Stimulated activated memory B cell treated with anti-CD40 and anti-IgM and Interleukin-4, amounts not matched to agents 10 μg/mL and 1 μg/mL and 100 μg/mL, for 72 hours (primary cell): ENCODE measurements around the gene CRISPLD2.
"Not testable (repeated sequence)": the region's sequence is repeated elsewhere in the genome, so short reads cannot be mapped to it uniquely, and the experiment has no call there.

Experiments
- ATAC-seq: fragments of 150-1000 bp; cut with Tn5 transposase; 2 replicates; pipeline ENCODE4 v1.10.0; 2021
- H3K27ac Mint-ChIP-seq: one replicate; pipeline ENCODE4 v1.8.0; 2022; ENCODE audit warnings: mild to moderate bottlenecking, mixed read lengths
- H3K27me3 Mint-ChIP-seq: one replicate; pipeline ENCODE4 v1.8.0; 2022; ENCODE audit warnings: mixed read lengths
- H3K36me3 Mint-ChIP-seq: one replicate; pipeline ENCODE4 v1.8.0; 2022; ENCODE audit warnings: mixed read lengths
- H3K4me1 Mint-ChIP-seq: one replicate; pipeline ENCODE4 v1.8.0; 2022; ENCODE audit warnings: mixed read lengths
- H3K4me3 Mint-ChIP-seq: one replicate; pipeline ENCODE4 v1.8.0; 2022; ENCODE audit warnings: mild to moderate bottlenecking, moderate library complexity, mixed read lengths
- H3K9me3 Mint-ChIP-seq: one replicate; pipeline ENCODE4 v1.8.0; 2022; ENCODE audit warnings: mixed read lengths

Gene CRISPLD2

GRCh38 chr16:84868829-84869472 is 49.2 kb downstream of the CRISPLD2 start:
- Mint-ChIP-seq H3K27ac (no peak overlapping the region), H3K4me1 (no peaks in the 10 kb centered on the region), H3K9me3 (no peaks in the 10 kb centered on the region), H3K4me3 (no peak overlapping the region), H3K36me3 (no peaks in the 10 kb centered on the region), H3K27me3 (peaks cover 45% of the 10 kb centered on the region)
- ATAC-seq, result no peak

- Mint-ChIP-seq H3K27me3 (peaks cover 40% of the 10 kb centered on the region), H3K4me1 (no peaks in the 10 kb centered on the region), H3K4me3 (no peak overlapping the region), H3K9me3 (peaks cover 3% of the 10 kb centered on the region), H3K27ac (no peak overlapping the region), H3K36me3 (no peaks in the 10 kb centered on the region)
- no peak for ATAC-seq
Measured at GRCh38 chr16:84869473-84869845, 49.7 kb downstream of the CRISPLD2 start.

DNA sequence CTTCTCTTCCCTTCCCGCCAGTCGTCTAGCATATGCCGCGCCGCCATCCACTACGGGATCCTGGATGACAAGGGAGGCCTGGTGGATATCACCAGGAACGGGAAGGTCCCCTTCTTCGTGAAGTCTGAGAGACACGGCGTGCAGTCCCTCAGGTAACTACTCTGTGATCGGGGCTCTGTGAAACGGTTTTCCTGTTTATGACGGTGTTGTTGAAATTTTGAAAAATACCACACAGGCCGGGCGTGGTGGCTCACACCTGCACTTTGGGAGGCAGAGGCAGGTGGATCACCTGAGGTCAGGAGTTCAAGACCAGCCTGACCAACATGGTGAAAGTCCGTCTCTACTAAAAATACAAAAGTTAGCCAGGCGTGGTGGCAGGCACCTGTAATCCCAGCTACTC is 53.2 kb downstream of the CRISPLD2 start:
- H3K9me3 Mint-ChIP-seq, ATAC-seq, H3K27ac Mint-ChIP-seq, H3K36me3 Mint-ChIP-seq, H3K27me3 Mint-ChIP-seq, H3K4me3 Mint-ChIP-seq, H3K4me1 Mint-ChIP-seq: not testable (repeated sequence)

DNA sequence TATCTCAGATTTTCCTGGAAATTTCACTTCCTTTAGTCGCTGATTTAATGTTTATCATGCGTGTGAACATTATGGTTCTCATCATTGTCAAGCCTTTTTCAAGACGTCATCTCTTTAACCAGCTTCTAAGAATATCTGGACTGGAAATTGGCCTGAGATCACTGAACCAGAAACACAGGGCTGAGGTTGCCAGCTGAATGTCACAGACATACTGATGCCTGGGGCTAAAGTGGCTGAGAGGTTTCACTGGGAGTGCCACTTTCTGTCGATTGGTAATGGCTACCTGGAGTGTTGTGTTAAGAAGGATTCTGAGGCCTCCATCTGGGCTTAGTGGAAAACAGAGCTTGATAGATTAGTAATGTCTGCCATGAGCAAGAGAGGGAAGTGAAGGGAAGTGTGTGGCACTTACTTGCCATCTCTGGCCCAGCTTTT is 54.2 kb downstream of the CRISPLD2 start:
- Mint-ChIP-seq H3K4me3 (no peak overlapping the region), H3K27me3 (no peaks in the 10 kb centered on the region), H3K27ac (no peak overlapping the region), H3K4me1 (no peaks in the 10 kb centered on the region), H3K36me3 (no peaks in the 10 kb centered on the region), H3K9me3 (peaks cover 3% of the 10 kb centered on the region)
- ATAC-seq, result peak; percentile 14

DNA sequence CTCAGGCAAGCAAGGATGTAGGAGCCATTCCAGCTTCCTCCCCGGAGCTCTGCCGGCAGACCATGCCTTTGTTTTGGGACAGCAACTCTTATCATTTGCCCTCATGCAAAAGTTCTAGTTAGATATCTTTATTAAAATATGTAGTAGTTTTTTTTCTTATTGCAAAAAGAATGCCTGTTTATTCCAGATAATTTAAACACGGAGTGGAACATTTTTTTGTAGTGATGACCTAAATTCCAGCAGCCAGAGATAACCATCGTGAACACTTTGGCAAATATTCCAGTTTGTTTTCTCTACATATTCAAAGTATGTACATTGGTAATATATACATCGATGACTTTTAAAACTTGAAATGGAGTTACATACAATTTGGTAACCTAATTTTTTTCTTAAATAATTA is 54.8 kb downstream of the CRISPLD2 start:
- no peaks in the 10 kb centered on the region for H3K4me1 Mint-ChIP-seq
- no peak overlapping the region for H3K27ac Mint-ChIP-seq
- no peaks in the 10 kb centered on the region for H3K36me3 Mint-ChIP-seq
- H3K4me3 Mint-ChIP-seq, result no peak overlapping the region
- ATAC-seq, result no peak
- H3K27me3 Mint-ChIP-seq, result peaks cover 4% of the 10 kb centered on the region
- peaks cover 3% of the 10 kb centered on the region for H3K9me3 Mint-ChIP-seq

GRCh38 chr16:84874983-84875382 is 55.2 kb downstream of the CRISPLD2 start:
- H3K36me3 Mint-ChIP-seq, result no peaks in the 10 kb centered on the region
- H3K4me1 Mint-ChIP-seq, result no peaks in the 10 kb centered on the region
- ATAC-seq, result no peak
- H3K9me3 Mint-ChIP-seq, result peaks cover 3% of the 10 kb centered on the region
- peaks cover 8% of the 10 kb centered on the region for H3K27me3 Mint-ChIP-seq
- H3K4me3 Mint-ChIP-seq, result no peak overlapping the region
- no peak overlapping the region for H3K27ac Mint-ChIP-seq

DNA sequence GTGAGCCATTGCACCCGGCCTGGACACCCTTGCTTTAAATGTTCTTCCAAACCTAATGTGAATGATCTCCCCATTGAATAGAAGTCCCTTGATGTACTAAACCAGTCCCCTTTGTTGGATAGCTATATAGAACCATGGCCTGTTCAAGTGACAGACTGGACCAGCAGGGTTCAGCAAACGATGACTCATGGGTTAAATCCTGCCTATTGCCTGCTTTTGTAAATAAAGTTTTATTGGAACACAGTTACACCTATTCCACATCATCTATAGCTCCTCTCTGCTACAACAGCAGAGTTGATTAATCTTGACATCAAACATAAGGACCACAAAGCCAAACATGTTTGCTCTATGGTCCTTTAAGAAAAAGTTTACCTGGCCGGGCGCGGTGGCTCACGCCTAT is 56.1 kb downstream of the CRISPLD2 start:
- H3K4me1 Mint-ChIP-seq, result no peaks in the 10 kb centered on the region
- H3K4me3 Mint-ChIP-seq, result no peak overlapping the region
- H3K27ac Mint-ChIP-seq, result no peak overlapping the region
- peaks cover 3% of the 10 kb centered on the region for H3K9me3 Mint-ChIP-seq
- no peaks in the 10 kb centered on the region for H3K36me3 Mint-ChIP-seq
- peaks cover 15% of the 10 kb centered on the region for H3K27me3 Mint-ChIP-seq
- ATAC-seq, result no peak

- H3K27me3 Mint-ChIP-seq, result peaks cover 27% of the 10 kb centered on the region
- H3K9me3 Mint-ChIP-seq, result peaks cover 3% of the 10 kb centered on the region
- ATAC-seq, result no peak
- H3K4me3 Mint-ChIP-seq, result no peak overlapping the region
- H3K36me3 Mint-ChIP-seq, result no peaks in the 10 kb centered on the region
- H3K27ac Mint-ChIP-seq, result no peak overlapping the region
- no peaks in the 10 kb centered on the region for H3K4me1 Mint-ChIP-seq
Measured at GRCh38 chr16:84876873-84877606, 57.3 kb downstream of the CRISPLD2 start.

GRCh38 chr16:84878770-84879169 is 59.0 kb downstream of the CRISPLD2 start:
- Mint-ChIP-seq H3K36me3 (no peaks in the 10 kb centered on the region), H3K4me1 (no peaks in the 10 kb centered on the region), H3K9me3 (peaks cover 3% of the 10 kb centered on the region), H3K4me3 (no peak overlapping the region), H3K27me3 (peaks cover 44% of the 10 kb centered on the region), H3K27ac (no peak overlapping the region)
- ATAC-seq, result no peak

GRCh38 chr16:84879569-84880487 is 60.0 kb downstream of the CRISPLD2 start:
- H3K36me3 Mint-ChIP-seq, result no peaks in the 10 kb centered on the region
- H3K4me1 Mint-ChIP-seq, result no peaks in the 10 kb centered on the region
- no peaks in the 10 kb centered on the region for H3K9me3 Mint-ChIP-seq
- ATAC-seq, result no peak
- H3K27ac Mint-ChIP-seq, result no peak overlapping the region
- H3K4me3 Mint-ChIP-seq, result no peak overlapping the region
- H3K27me3 Mint-ChIP-seq, result peaks cover 54% of the 10 kb centered on the region

GRCh38 chr16:84881702-84882521 is 62.1 kb downstream of the CRISPLD2 start:
- Mint-ChIP-seq H3K4me1 (no peaks in the 10 kb centered on the region), H3K36me3 (no peaks in the 10 kb centered on the region), H3K4me3 (no peak overlapping the region), H3K9me3 (no peaks in the 10 kb centered on the region), H3K27ac (no peak overlapping the region), H3K27me3 (peaks cover 75% of the 10 kb centered on the region)
- no peak for ATAC-seq

DNA sequence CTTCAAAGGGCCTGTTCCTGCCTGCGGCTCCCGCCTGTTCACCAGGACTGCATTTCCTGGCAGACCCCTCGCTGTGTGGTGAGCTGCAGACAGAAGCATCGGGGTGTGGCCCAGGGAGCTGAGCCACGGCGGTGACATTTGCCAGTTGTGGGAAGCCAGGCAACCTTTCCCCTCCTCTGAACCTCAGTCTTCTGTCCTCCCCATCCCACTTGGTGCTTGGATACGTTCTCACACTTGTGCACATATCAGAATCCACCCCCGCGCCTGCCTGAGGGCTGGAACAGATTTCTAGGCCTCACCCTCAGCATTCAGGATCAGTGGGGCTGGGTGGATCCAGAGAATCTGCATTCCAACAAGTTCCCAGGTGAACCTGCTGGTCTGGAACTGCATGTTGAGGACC is 63.5 kb downstream of the CRISPLD2 start:
- Mint-ChIP-seq H3K4me1 (no peaks in the 10 kb centered on the region), H3K9me3 (no peaks in the 10 kb centered on the region), H3K36me3 (no peaks in the 10 kb centered on the region), H3K27me3 (peaks cover 89% of the 10 kb centered on the region), H3K27ac (no peak overlapping the region), H3K4me3 (no peak overlapping the region)
- no peak for ATAC-seq

DNA sequence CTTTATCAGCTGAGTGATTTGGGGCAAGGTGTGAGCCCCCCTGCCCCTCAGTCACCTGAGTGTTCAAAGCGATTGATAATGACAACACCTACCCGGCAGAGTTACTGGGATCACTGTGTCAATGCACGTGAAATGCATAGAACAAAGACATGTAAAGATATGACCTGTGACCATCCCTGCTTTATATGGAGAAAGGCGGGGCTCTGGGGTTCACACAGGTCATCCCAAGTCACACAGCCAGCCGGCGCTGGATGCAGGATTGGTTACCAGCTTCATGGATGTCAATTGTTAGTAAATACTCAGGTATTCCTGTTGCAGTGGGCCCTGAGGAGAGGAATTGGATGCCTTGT is 64.4 kb downstream of the CRISPLD2 start:
- H3K36me3 Mint-ChIP-seq, result no peaks in the 10 kb centered on the region
- H3K4me1 Mint-ChIP-seq, result no peaks in the 10 kb centered on the region
- no peaks in the 10 kb centered on the region for H3K9me3 Mint-ChIP-seq
- no peak overlapping the region for H3K4me3 Mint-ChIP-seq
- H3K27ac Mint-ChIP-seq, result no peak overlapping the region
- no peak for ATAC-seq
- peaks cover 98% of the 10 kb centered on the region for H3K27me3 Mint-ChIP-seq

DNA sequence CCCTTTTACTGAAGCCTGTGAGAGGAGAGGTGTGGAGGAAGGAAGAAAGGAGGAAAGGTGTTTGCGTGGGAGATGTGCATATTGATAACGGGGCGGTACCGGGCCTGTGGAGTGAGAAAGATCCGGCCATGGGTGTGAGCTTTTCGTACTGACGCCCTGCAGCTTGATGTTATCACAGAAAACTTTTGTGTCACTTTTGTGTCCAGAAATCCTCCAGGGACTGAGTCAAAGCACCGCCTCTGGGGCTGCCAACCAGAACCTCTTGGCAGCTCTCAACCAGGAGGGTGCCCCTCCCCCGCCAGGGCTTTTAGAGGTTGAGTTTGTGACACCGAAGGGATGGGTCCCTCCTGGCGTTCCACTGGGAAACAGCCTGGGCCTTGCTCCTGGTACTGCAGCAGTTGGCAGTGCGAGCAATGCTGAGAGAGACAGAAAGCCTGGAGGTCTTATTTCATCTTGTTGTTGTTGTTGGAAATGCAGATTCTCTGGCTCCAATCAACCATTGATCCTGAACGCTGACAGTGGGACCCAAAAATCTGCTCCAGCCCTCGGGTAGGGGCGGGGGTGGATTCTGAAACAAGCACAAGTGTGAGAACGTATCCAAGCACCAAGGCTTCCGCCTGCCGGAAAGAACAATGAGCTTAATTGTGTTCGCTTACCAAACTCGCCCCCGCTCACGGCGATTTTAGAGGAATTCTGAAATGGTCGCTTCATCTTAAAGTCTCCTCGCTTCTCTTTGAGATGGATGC is 65.0 kb downstream of the CRISPLD2 start:
- no peak overlapping the region for H3K27ac Mint-ChIP-seq
- peaks cover 96% of the 10 kb centered on the region for H3K27me3 Mint-ChIP-seq
- H3K36me3 Mint-ChIP-seq, result no peaks in the 10 kb centered on the region
- H3K9me3 Mint-ChIP-seq, result no peaks in the 10 kb centered on the region
- ATAC-seq, result no peak
- no peak overlapping the region for H3K4me3 Mint-ChIP-seq
- H3K4me1 Mint-ChIP-seq, result no peaks in the 10 kb centered on the region
